Measurements from ENCODE around the gene SMIM36.
"Not testable (repeated sequence)": the region's sequence is repeated elsewhere in the genome, so short reads cannot be mapped to it uniquely, and the experiment has no call there.

Gene SMIM36

DNA sequence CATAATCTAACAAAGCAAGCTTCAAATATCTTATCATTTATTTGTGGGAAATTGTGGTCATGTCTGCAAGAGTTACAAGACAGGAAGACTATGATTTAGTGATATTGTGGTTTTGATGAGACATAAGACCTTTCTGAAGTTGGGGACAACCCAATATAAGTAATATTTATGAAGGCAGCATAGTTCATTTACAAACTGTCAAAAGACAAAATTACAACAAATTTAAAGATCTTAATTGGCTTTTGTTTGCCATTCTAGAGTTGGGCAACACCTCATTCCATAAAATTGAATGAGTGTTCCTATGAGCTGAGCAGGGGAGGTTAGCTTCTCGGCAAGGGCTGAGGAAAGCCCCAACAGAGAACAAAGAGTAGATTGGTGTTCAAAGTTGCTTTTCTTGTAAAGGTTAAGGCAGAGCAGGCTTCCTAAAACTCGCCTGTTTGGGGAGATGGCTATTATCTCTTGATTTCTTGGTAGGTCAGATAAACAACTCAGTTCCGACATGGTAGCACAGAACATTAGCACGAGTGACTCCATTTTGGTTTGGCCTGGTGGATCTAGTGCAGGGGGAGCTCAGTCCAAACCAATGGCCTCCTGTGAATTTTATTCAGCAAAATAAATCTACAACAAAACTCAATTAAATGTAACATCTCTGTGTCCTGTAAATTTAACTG is 78.8 kb downstream of the SMIM36 start:
- Histone ChIP-seq H3K27me3 (ENCODE audit: low read length) (no peaks in the 10 kb centered on the region), H3K9me2 (replicated peaks; ENCODE audit: insufficient read depth, low read length) (no peaks in the 10 kb centered on the region), H4K20me1 (ENCODE audit: low read depth, low read length) (no peaks in the 10 kb centered on the region), H3K4me2 (ENCODE audit: low read depth, low read length, poor library complexity, severe bottlenecking) (no peak overlapping the region), H3K79me2 (ENCODE audit: insufficient read depth, low read length) (no peaks in the 10 kb centered on the region), H3K9me3 (ENCODE audit: insufficient read depth, low read length) (no peaks in the 10 kb centered on the region), H2AFZ (ENCODE audit: low read depth, low read length, severe bottlenecking) (no peak overlapping the region), H3K36me3 (ENCODE audit: low read length) (no peaks in the 10 kb centered on the region), H3F3A (ENCODE audit: insufficient read depth) (no peaks in the 10 kb centered on the region), H3K27ac (ENCODE audit: low read depth, low read length) (no peak overlapping the region), H3K9ac (ENCODE audit: low read length) (no peak overlapping the region), H3K4me3 (ENCODE audit: insufficient read depth, low read length, poor library complexity, severe bottlenecking) (no peak overlapping the region)
- TF ChIP-seq CTCF (IDR thresholded peaks at IDR 0.05; ENCODE audit: insufficient read depth, low read length, poor library complexity, severe bottlenecking): no peak
- TF ChIP-seq EZH2phosphoT487 (conservative IDR thresholded peaks at IDR 0.05; ENCODE audit: low read length): no peak

GRCh38 chr17:55431914-55432313 is 79.3 kb downstream of the SMIM36 start:
- H3K27ac ChIP-seq (ENCODE audit: low read depth, low read length); H3K79me2 ChIP-seq (ENCODE audit: insufficient read depth, low read length); H3K9me2 ChIP-seq (replicated peaks; ENCODE audit: insufficient read depth, low read length): not testable (repeated sequence)

GRCh38 chr17:55430541-55431288 is 80.5 kb downstream of the SMIM36 start:
- H3K4me3 ChIP-seq (ENCODE audit: insufficient read depth, low read length, poor library complexity, severe bottlenecking): no peak overlapping the region
- H3K27ac ChIP-seq (ENCODE audit: low read depth, low read length): no peak overlapping the region
- H4K20me1 ChIP-seq (ENCODE audit: low read depth, low read length): no peaks in the 10 kb centered on the region
- H2AFZ ChIP-seq (ENCODE audit: low read depth, low read length, severe bottlenecking): no peak overlapping the region
- no peaks in the 10 kb centered on the region for H3K79me2 ChIP-seq (ENCODE audit: insufficient read depth, low read length)
- no peak for TF ChIP-seq EZH2phosphoT487 (conservative IDR thresholded peaks at IDR 0.05; ENCODE audit: low read length)
- TF ChIP-seq CTCF (IDR thresholded peaks at IDR 0.05; ENCODE audit: insufficient read depth, low read length, poor library complexity, severe bottlenecking): no peak
- H3K4me2 ChIP-seq (ENCODE audit: low read depth, low read length, poor library complexity, severe bottlenecking): no peak overlapping the region
- no peaks in the 10 kb centered on the region for H3K9me2 ChIP-seq (replicated peaks; ENCODE audit: insufficient read depth, low read length)
- no peaks in the 10 kb centered on the region for H3K9me3 ChIP-seq (ENCODE audit: insufficient read depth, low read length)
- H3K27me3 ChIP-seq (ENCODE audit: low read length): no peaks in the 10 kb centered on the region
- no peaks in the 10 kb centered on the region for H3K36me3 ChIP-seq (ENCODE audit: low read length)
- H3F3A ChIP-seq (ENCODE audit: insufficient read depth): no peaks in the 10 kb centered on the region
- H3K9ac ChIP-seq (ENCODE audit: low read length): no peak overlapping the region

More at GRCh38 chr17:55431914-55432313, 79.3 kb downstream of the SMIM36 start:
- not testable (repeated sequence) for H3K36me3 ChIP-seq (ENCODE audit: low read length); H3K9me3 ChIP-seq (ENCODE audit: insufficient read depth, low read length); H3K27me3 ChIP-seq (ENCODE audit: low read length); H3K4me2 ChIP-seq (ENCODE audit: low read depth, low read length, poor library complexity, severe bottlenecking); H3K9ac ChIP-seq (ENCODE audit: low read length); H3F3A ChIP-seq (ENCODE audit: insufficient read depth); H4K20me1 ChIP-seq (ENCODE audit: low read depth, low read length); H2AFZ ChIP-seq (ENCODE audit: low read depth, low read length, severe bottlenecking); H3K4me3 ChIP-seq (ENCODE audit: insufficient read depth, low read length, poor library complexity, severe bottlenecking)

- TF ChIP-seq EZH2phosphoT487 (conservative IDR thresholded peaks at IDR 0.05; ENCODE audit: low read length): no peak
- TF ChIP-seq CTCF (IDR thresholded peaks at IDR 0.05; ENCODE audit: insufficient read depth, low read length, poor library complexity, severe bottlenecking): no peak
- no peak overlapping the region for H3K4me3 ChIP-seq (ENCODE audit: insufficient read depth, low read length, poor library complexity, severe bottlenecking)
- H3K79me2 ChIP-seq (ENCODE audit: insufficient read depth, low read length): no peaks in the 10 kb centered on the region
- no peaks in the 10 kb centered on the region for H3K27me3 ChIP-seq (ENCODE audit: low read length)
- H3K9ac ChIP-seq (ENCODE audit: low read length): no peak overlapping the region
- no peak overlapping the region for H2AFZ ChIP-seq (ENCODE audit: low read depth, low read length, severe bottlenecking)
- no peaks in the 10 kb centered on the region for H3F3A ChIP-seq (ENCODE audit: insufficient read depth)
- no peaks in the 10 kb centered on the region for H3K36me3 ChIP-seq (ENCODE audit: low read length)
- no peaks in the 10 kb centered on the region for H3K9me3 ChIP-seq (ENCODE audit: insufficient read depth, low read length)
- H3K9me2 ChIP-seq (replicated peaks; ENCODE audit: insufficient read depth, low read length): no peaks in the 10 kb centered on the region
- no peak overlapping the region for H3K27ac ChIP-seq (ENCODE audit: low read depth, low read length)
- H4K20me1 ChIP-seq (ENCODE audit: low read depth, low read length): no peaks in the 10 kb centered on the region
- H3K4me2 ChIP-seq (ENCODE audit: low read depth, low read length, poor library complexity, severe bottlenecking): no peak overlapping the region
These were observed 83.7 kb downstream of the SMIM36 start for GRCh38 chr17:55427587-55427882.

Data from SU-DHL-6 (cell line).